ENCODE data around the gene GRID2. TPM values are rescaled to one million over a fixed set of nuclear protein-coding genes. Genes with fewer than 3 reads are reported as not detected.

The GRID2 gene
- total RNA-seq, 2 donors from 2014 or later: 27.3 to 40.4 TPM

DNA sequence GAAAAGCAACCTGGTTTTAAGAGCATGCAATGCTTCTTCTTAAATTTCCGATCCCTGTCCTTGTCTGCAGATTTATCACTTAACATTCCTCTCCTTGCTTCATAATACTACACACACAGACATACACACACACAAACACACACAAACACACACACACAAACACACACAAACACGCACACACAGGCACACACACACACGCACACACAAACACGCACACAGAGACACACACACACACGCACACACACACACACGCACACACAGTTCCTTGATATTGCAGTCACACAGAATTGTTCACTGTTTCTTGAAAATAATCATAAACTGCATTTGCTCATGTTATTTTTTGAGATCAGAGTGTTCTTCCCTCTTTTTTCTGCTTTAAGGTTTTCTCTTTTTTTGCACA lies 1066.5 kb downstream of the GRID2 start:
- H3K4me3 ChIP-seq (ENCODE audit: low read length): no peak overlapping the region
- Mint-ChIP-seq H3K4me3 (no peak overlapping the region), H3K4me1 (peaks cover 3% of the 10 kb centered on the region), H3K36me3 (ENCODE audit: low read depth) (no peaks in the 10 kb centered on the region), H3K27ac (no peak overlapping the region), H3K27me3 (ENCODE audit: insufficient read depth) (no peaks in the 10 kb centered on the region), H3K9me3 (peaks cover 13% of the 10 kb centered on the region)
- H3K4me1 ChIP-seq (ENCODE audit: control insufficient read depth, insufficient read depth, low read length): no peaks in the 10 kb centered on the region
- H3K36me3 ChIP-seq (ENCODE audit: control insufficient read depth, insufficient read depth, low read length): no peaks in the 10 kb centered on the region
- H3K27me3 ChIP-seq (ENCODE audit: control insufficient read depth, insufficient read depth, low read length, poor library complexity, severe bottlenecking): no peaks in the 10 kb centered on the region
- DNase-seq: no peak
- no peak overlapping the region for H3K9ac ChIP-seq (ENCODE audit: extremely low read depth, low read length, poor library complexity, severe bottlenecking)
- no peak overlapping the region for H3K27ac ChIP-seq (ENCODE audit: low read depth, low read length)
- TF ChIP-seq, protein P1, sequence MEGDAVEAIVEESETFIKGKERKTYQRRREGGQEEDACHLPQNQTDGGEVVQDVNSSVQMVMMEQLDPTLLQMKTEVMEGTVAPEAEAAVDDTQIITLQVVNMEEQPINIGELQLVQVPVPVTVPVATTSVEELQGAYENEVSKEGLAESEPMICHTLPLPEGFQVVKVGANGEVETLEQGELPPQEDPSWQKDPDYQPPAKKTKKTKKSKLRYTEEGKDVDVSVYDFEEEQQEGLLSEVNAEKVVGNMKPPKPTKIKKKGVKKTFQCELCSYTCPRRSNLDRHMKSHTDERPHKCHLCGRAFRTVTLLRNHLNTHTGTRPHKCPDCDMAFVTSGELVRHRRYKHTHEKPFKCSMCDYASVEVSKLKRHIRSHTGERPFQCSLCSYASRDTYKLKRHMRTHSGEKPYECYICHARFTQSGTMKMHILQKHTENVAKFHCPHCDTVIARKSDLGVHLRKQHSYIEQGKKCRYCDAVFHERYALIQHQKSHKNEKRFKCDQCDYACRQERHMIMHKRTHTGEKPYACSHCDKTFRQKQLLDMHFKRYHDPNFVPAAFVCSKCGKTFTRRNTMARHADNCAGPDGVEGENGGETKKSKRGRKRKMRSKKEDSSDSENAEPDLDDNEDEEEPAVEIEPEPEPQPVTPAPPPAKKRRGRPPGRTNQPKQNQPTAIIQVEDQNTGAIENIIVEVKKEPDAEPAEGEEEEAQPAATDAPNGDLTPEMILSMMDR (conservative IDR thresholded peaks at IDR 0.05): no peak
- H3K9me3 ChIP-seq (ENCODE audit: control insufficient read depth, low read length): peaks cover 11% of the 10 kb centered on the region
- WGBS, 2 experiments (ENCODE audit: insufficient coverage in 1 of 2, insufficient read length in 1 of 2): 91 to 100% methylated on average over 2 to 6 of the region's 6 CpGs

DNA sequence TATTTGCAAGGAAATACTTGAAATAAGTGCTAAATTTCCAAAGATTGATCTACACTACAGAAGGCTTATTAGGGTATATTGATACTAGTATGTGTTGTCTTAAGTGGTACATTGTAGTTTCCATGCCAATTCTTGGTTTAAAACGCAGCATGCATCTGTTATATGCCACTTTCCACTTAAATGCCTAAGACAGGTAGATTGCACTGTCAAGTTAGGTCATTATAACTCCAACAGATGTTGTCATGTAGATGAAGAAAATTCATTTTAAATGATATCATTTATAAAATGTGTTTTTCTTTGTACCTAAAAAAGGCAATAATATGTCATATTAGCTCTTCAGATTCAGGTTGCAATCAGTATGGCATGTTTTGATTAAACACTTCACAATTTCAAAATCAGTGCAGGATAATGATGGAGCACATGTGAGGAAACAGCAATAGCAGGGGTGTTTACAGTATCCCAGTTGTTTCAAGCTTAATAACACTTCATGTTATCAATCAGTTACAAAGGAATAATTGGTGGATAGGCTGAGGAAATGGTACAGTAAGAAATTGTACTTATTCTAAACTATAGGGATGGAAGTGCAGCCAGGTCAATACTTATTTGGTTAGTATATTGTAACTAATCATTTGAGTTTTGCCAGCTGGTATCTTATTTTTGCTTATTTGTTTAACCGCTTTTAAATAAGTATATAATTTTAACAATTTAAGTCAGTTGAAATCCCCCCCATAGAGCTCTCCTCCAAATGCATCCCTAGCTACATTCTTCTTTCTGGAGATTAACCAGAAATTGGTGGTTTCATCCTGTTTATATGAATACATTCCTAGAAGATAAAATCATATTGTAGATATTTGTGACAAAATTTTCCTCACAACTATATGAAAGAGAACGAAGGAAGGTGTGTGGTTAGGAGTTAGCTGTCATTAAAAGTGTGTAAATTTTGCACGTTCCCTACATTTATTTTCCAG lies 1070.4 kb downstream of the GRID2 start:
- Histone ChIP-seq H3K9ac (ENCODE audit: extremely low read depth, low read length, poor library complexity, severe bottlenecking) (no peak overlapping the region), H3K27me3 (ENCODE audit: control insufficient read depth, insufficient read depth, low read length, poor library complexity, severe bottlenecking) (no peaks in the 10 kb centered on the region), H3K36me3 (ENCODE audit: control insufficient read depth, insufficient read depth, low read length) (no peaks in the 10 kb centered on the region), H3K27ac (ENCODE audit: low read depth, low read length) (no peak overlapping the region), H3K4me1 (ENCODE audit: control insufficient read depth, insufficient read depth, low read length) (no peaks in the 10 kb centered on the region), H3K4me3 (ENCODE audit: low read length) (no peak overlapping the region), H3K9me3 (ENCODE audit: control insufficient read depth, low read length) (no peaks in the 10 kb centered on the region)
- no peak overlapping the region for H3K27ac Mint-ChIP-seq
- TF ChIP-seq, protein P1 (conservative IDR thresholded peaks at IDR 0.05): no peak
- DNase-seq: no peak
- WGBS, 2 experiments (ENCODE audit: insufficient coverage in 1 of 2, insufficient read length in 1 of 2): 92 to 100% methylated on average over 1 to 3 of the region's 4 CpGs
- no peak overlapping the region for H3K4me3 Mint-ChIP-seq
- H3K27me3 Mint-ChIP-seq (ENCODE audit: insufficient read depth): no peaks in the 10 kb centered on the region
- H3K4me1 Mint-ChIP-seq: no peaks in the 10 kb centered on the region
- H3K9me3 Mint-ChIP-seq: no peaks in the 10 kb centered on the region
- H3K36me3 Mint-ChIP-seq (ENCODE audit: low read depth): no peaks in the 10 kb centered on the region

DNA sequence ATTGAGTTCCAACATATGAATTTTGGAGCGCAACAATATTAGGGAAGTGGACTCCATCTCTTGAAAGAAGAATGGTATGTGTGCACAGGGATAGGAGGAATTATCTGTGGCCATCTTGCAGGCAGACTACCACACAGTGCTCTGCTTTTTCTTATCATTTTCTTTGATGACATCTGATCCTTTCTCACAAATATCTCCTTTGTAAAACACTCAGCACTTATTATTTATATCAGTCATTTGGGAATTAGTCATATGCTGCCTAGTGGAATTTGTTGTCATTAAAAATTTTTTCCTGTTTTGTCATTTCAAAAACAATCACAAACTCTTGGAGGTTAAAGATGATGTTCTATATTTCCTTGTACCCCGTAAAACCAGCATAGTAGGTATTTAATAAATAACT lies 1080.5 kb downstream of the GRID2 start:
- no peaks in the 10 kb centered on the region for H3K36me3 ChIP-seq (ENCODE audit: control insufficient read depth, insufficient read depth, low read length)
- H3K4me3 ChIP-seq (ENCODE audit: low read length): no peak overlapping the region
- H3K9me3 ChIP-seq (ENCODE audit: control insufficient read depth, low read length): no peaks in the 10 kb centered on the region
- Mint-ChIP-seq H3K9me3 (no peaks in the 10 kb centered on the region), H3K36me3 (ENCODE audit: low read depth) (no peaks in the 10 kb centered on the region), H3K4me3 (no peak overlapping the region), H3K4me1 (peaks cover 3% of the 10 kb centered on the region), H3K27me3 (ENCODE audit: insufficient read depth) (no peaks in the 10 kb centered on the region), H3K27ac (no peak overlapping the region)
- no peaks in the 10 kb centered on the region for H3K4me1 ChIP-seq (ENCODE audit: control insufficient read depth, insufficient read depth, low read length)
- DNase-seq: no peak
- 100% methylated on average over 1 of the region's 2 CpGs; no CpG with 5 or more reads in 1 of the 2 experiments for WGBS, 2 experiments (ENCODE audit: insufficient coverage in 1 of 2, insufficient read length in 1 of 2)
- TF ChIP-seq, protein P1 (conservative IDR thresholded peaks at IDR 0.05): no peak
- no peaks in the 10 kb centered on the region for H3K27me3 ChIP-seq (ENCODE audit: control insufficient read depth, insufficient read depth, low read length, poor library complexity, severe bottlenecking)
- no peak overlapping the region for H3K9ac ChIP-seq (ENCODE audit: extremely low read depth, low read length, poor library complexity, severe bottlenecking)
- H3K27ac ChIP-seq (ENCODE audit: low read depth, low read length): no peak overlapping the region
